ENCODE results near the gene UBE2V1.
"Not testable (repeated sequence)": the region's sequence is repeated elsewhere in the genome, so short reads cannot be mapped to it uniquely, and the experiment has no call there.

The UBE2V1 gene
- total RNA-seq: 7.5 to 19.2 (median 8.9) reads per million in 4 experiments

- peak; percentile 83 for DNase-seq
Measured at GRCh38 chr20:50112512-50113419, at the start of gene UBE2V1. TSS of gene UBE2V1 (minus strand) at chr20:50113150. CDS start at chr20:50113128, 22 bp downstream.

- DNase-seq: not testable (repeated sequence)
Measured at GRCh38 chr20:50161494-50161893, 48.5 kb upstream of the UBE2V1 start.

GRCh38 chr20:50153500-50154377 is 40.8 kb upstream of the UBE2V1 start, which contains the start of gene PEDS1:
TSS of gene PEDS1 (minus strand) at chr20:50153723. CDS start at chr20:50153637, 86 bp downstream.
- peak; percentile 64 for DNase-seq

- DNase-seq: no peak
Measured at GRCh38 chr20:50153153-50153499, 40.2 kb upstream of the UBE2V1 start.

GRCh38 chr20:50152394-50153152 is 39.6 kb upstream of the UBE2V1 start:
- DNase-seq: no peak

- no peak for DNase-seq
Measured at GRCh38 chr20:50151034-50151743, 38.2 kb upstream of the UBE2V1 start.

- DNase-seq: no peak
Measured at GRCh38 chr20:50149481-50150254, 36.7 kb upstream of the UBE2V1 start.

- DNase-seq: peak; percentile 58
Measured at GRCh38 chr20:50146732-50147662, 34.0 kb upstream of the UBE2V1 start.

- no peak for DNase-seq
Measured at GRCh38 chr20:50146214-50146613, 33.3 kb upstream of the UBE2V1 start.

GRCh38 chr20:50145566-50145965 is 32.6 kb upstream of the UBE2V1 start:
- no peak for DNase-seq

- DNase-seq: no peak
Measured at GRCh38 chr20:50144362-50144761, 31.4 kb upstream of the UBE2V1 start.

GRCh38 chr20:50142812-50143211 is 29.9 kb upstream of the UBE2V1 start:
- no peak for DNase-seq

GRCh38 chr20:50141811-50142561 is 29.0 kb upstream of the UBE2V1 start:
- DNase-seq: no peak

- no peak for DNase-seq
Measured at GRCh38 chr20:50141018-50141675, 28.2 kb upstream of the UBE2V1 start.

- DNase-seq: no peak
Measured at GRCh38 chr20:50140339-50140859, 27.4 kb upstream of the UBE2V1 start.

- DNase-seq: no peak
Measured at GRCh38 chr20:50138479-50139393, 25.8 kb upstream of the UBE2V1 start.

GRCh38 chr20:50138120-50138478 is 25.1 kb upstream of the UBE2V1 start:
- no peak for DNase-seq

Measured in effector CD8-positive, alpha-beta T cell (primary cell).